HuH-7.5 (cell line): ENCODE data around the gene NEK7.
"Not testable (repeated sequence)": the region's sequence is repeated elsewhere in the genome, so short reads cannot be mapped to it uniquely, and the experiment has no call there.

Source experiments
- DNase-seq: peaks from one replicate; pipeline ENCODE4 v3.0.0; 2011; ENCODE audit warnings: low spot score

Gene NEK7

GRCh38 chr1:198171667-198172540 is 15.1 kb downstream of the NEK7 start:
- no peak for DNase-seq

GRCh38 chr1:198173832-198174231 is 17.0 kb downstream of the NEK7 start:
- DNase-seq: no peak

GRCh38 chr1:198174297-198174696 is 17.5 kb downstream of the NEK7 start:
- no peak for DNase-seq

GRCh38 chr1:198175423-198176170 is 18.8 kb downstream of the NEK7 start:
- DNase-seq: no peak

- no peak for DNase-seq
Observed at GRCh38 chr1:198176179-198176578, 19.4 kb downstream of the NEK7 start.

- no peak for DNase-seq
Observed at GRCh38 chr1:198177546-198177945, 20.7 kb downstream of the NEK7 start.

GRCh38 chr1:198178615-198179014 is 21.8 kb downstream of the NEK7 start:
- no peak for DNase-seq

- DNase-seq: no peak
Observed at GRCh38 chr1:198179556-198179981, 22.8 kb downstream of the NEK7 start.

GRCh38 chr1:198183605-198184004 is 26.8 kb downstream of the NEK7 start:
- no peak for DNase-seq

GRCh38 chr1:198184516-198184915 is 27.7 kb downstream of the NEK7 start:
- DNase-seq: no peak

GRCh38 chr1:198185146-198185545 is 28.3 kb downstream of the NEK7 start:
- no peak for DNase-seq

- no peak for DNase-seq
Observed at GRCh38 chr1:198185759-198186158, 29.0 kb downstream of the NEK7 start.

GRCh38 chr1:198186916-198187580 is 30.2 kb downstream of the NEK7 start:
- no peak for DNase-seq

GRCh38 chr1:198187973-198188588 is 31.3 kb downstream of the NEK7 start:
- no peak for DNase-seq

- DNase-seq: no peak
Observed at GRCh38 chr1:198191117-198191516, 34.3 kb downstream of the NEK7 start.

- DNase-seq: not testable (repeated sequence)
Observed at GRCh38 chr1:198193871-198194270, 37.1 kb downstream of the NEK7 start.

GRCh38 chr1:198196630-198197029 is 39.8 kb downstream of the NEK7 start:
- DNase-seq: no peak

- no peak for DNase-seq
Observed at GRCh38 chr1:198197285-198197684, 40.5 kb downstream of the NEK7 start.

- DNase-seq: no peak
Observed at GRCh38 chr1:198199105-198199504, 42.3 kb downstream of the NEK7 start.

GRCh38 chr1:198201956-198202784 is 45.4 kb downstream of the NEK7 start:
- no peak for DNase-seq

- no peak for DNase-seq
Observed at GRCh38 chr1:198203434-198203833, 46.6 kb downstream of the NEK7 start.
